ENCODE measurements around the gene AP5B1.

GRCh38 chr11:65736810-65737209, 44.0 kb downstream of the AP5B1 start:
- TF ChIP-seq CTCF (IDR thresholded peaks at IDR 0.05) (no peak), POLR2A (IDR thresholded peaks at IDR 0.05) (no peak)

All from thyroid gland (tissue), 4 donors.